NCI-H1436 treated with DMSO at 0.1 percent for 48 hours (cell line): ENCODE data around the gene CCNK.

Source experiments
- DNase-seq: peaks from one replicate; lab custom pipeline; 2025; lab: John Stamatoyannopoulos, UW

Gene CCNK

GRCh38 chr14:99535908-99536778 is 54.9 kb downstream of the CCNK start:
- DNase-seq, result no peak

- DNase-seq, result no peak
Observed at GRCh38 chr14:99537399-99537798, 56.2 kb downstream of the CCNK start.

GRCh38 chr14:99538275-99538674 is 57.1 kb downstream of the CCNK start:
- no peak for DNase-seq

GRCh38 chr14:99538733-99539132 is 57.5 kb downstream of the CCNK start:
- no peak for DNase-seq

- DNase-seq, result no peak
Observed at GRCh38 chr14:99539491-99539890, 58.3 kb downstream of the CCNK start.

- DNase-seq, result no peak
Observed at GRCh38 chr14:99540196-99541032, 59.2 kb downstream of the CCNK start.

- no peak for DNase-seq
Observed at GRCh38 chr14:99541211-99541610, 60.0 kb downstream of the CCNK start.

- no peak for DNase-seq
Observed at GRCh38 chr14:99541677-99542470, 60.7 kb downstream of the CCNK start.

- DNase-seq, result no peak
Observed at GRCh38 chr14:99542566-99542965, 61.4 kb downstream of the CCNK start.

GRCh38 chr14:99543370-99543769 is 62.2 kb downstream of the CCNK start:
- no peak for DNase-seq

GRCh38 chr14:99543985-99544384 is 62.8 kb downstream of the CCNK start:
- DNase-seq, result no peak

- no peak for DNase-seq
Observed at GRCh38 chr14:99544991-99545390, 63.8 kb downstream of the CCNK start.

- DNase-seq, result no peak
Observed at GRCh38 chr14:99545586-99545985, 64.4 kb downstream of the CCNK start.

GRCh38 chr14:99546234-99546879 is 65.1 kb downstream of the CCNK start:
- no peak for DNase-seq

GRCh38 chr14:99548255-99548654 is 67.0 kb downstream of the CCNK start:
- no peak for DNase-seq

GRCh38 chr14:99548871-99549515 is 67.8 kb downstream of the CCNK start:
- DNase-seq, result no peak

GRCh38 chr14:99549684-99550083 is 68.5 kb downstream of the CCNK start:
- no peak for DNase-seq

- no peak for DNase-seq
Observed at GRCh38 chr14:99550387-99550992, 69.3 kb downstream of the CCNK start.

GRCh38 chr14:99551034-99551922 is 70.1 kb downstream of the CCNK start:
- DNase-seq, result no peak
